CD4-positive, alpha-beta T cell (primary cell): Measurements from ENCODE around the gene RORC. TPM values are rescaled to one million over a fixed set of nuclear protein-coding genes. Genes with fewer than 3 reads are reported as not detected.

ENCODE experiments used
- ATAC-seq: fragments of 200-7000 bp; cut with Tn5 transposase; one replicate; pipeline ENCODE4 v1.10.0; 2022; ENCODE audit warnings: mild to moderate bottlenecking; ENCODE audit not compliant: poor library complexity
- CTCF ChIA-PET: fragments of 350-600 bp; sonication (Branson Sonifier 250); formaldehyde crosslinking; loops from one replicate; lab custom pipeline; 2021; ENCODE audit warnings: antibody characterized with exemption, inconsistent platforms; lab: Charles Lee
- POLR2A ChIA-PET: fragments of 350-600 bp; sonication (Branson Sonifier 250); formaldehyde crosslinking; loops from one replicate; lab custom pipeline; 2021; ENCODE audit warnings: antibody characterized with exemption, inconsistent platforms; lab: Charles Lee
- DNase-seq, 14 experiments: peaks; one replicate each; pipeline ENCODE4 v3.0.0-alpha.2; 2013 to 2020; ENCODE audit warnings: mixed read lengths in 2 of 14
- H3K27ac ChIP-seq, 2 donors: one replicate each; pipeline versions ENCODE4 v1.5.1 to v1.7.0; 2013; ENCODE audit warnings: low read length in 2 of 2, low read depth in 1 of 2, mild to moderate bottlenecking in 1 of 2
- H3K27me3 ChIP-seq, 2 experiments: 1 replicate in 1 of 2; 2 replicates in 1 of 2; pipeline versions ENCODE4 v1.6.1 to v1.7.0; 2013; ENCODE audit warnings: low read length in 2 of 2, control low read depth in 1 of 2, mild to moderate bottlenecking in 1 of 2, moderate library complexity in 1 of 2; ENCODE audit not compliant: insufficient read depth in 2 of 2, control insufficient read depth in 1 of 2
- H3K36me3 ChIP-seq: one replicate; pipeline ENCODE4 v1.6.1; 2013; ENCODE audit warnings: low read length, control low read depth; ENCODE audit not compliant: insufficient read depth
- H3K4me1 ChIP-seq: one replicate; pipeline ENCODE4 v1.6.1; 2013; ENCODE audit warnings: low read length, control low read depth; ENCODE audit not compliant: insufficient read depth
- H3K4me3 ChIP-seq: one replicate; pipeline ENCODE4 v1.5.1; 2013; ENCODE audit warnings: mild to moderate bottlenecking, low read length, moderate library complexity
- H3K9me3 ChIP-seq, 2 experiments: 1 replicate in 1 of 2; 2 replicates in 1 of 2; pipeline versions ENCODE4 v1.6.1 to v1.7.0; 2013; ENCODE audit warnings: low read length in 2 of 2, mild to moderate bottlenecking in 2 of 2, control low read depth in 1 of 2, moderate library complexity in 1 of 2; ENCODE audit not compliant: control insufficient read depth in 1 of 2, insufficient read depth in 1 of 2
- H3K27ac Mint-ChIP-seq: one replicate; pipeline ENCODE4 v1.8.0; 2020; ENCODE audit warnings: mixed read lengths
- H3K27me3 Mint-ChIP-seq: one replicate; pipeline ENCODE4 v1.8.0; 2021; ENCODE audit warnings: mixed read lengths
- H3K36me3 Mint-ChIP-seq: one replicate; pipeline ENCODE4 v1.8.0; 2021; ENCODE audit warnings: low read depth, mixed read lengths
- H3K4me1 Mint-ChIP-seq: one replicate; pipeline ENCODE4 v1.8.0; 2021; ENCODE audit warnings: low read depth, mixed read lengths
- H3K4me3 Mint-ChIP-seq: one replicate; pipeline ENCODE4 v1.8.0; 2020; ENCODE audit warnings: mild to moderate bottlenecking, mixed read lengths
- H3K9me3 Mint-ChIP-seq: one replicate; pipeline ENCODE4 v1.8.0; 2020; ENCODE audit warnings: mixed read lengths
- CTCF ChIP-seq: fragments of 200-600 bp; IDR thresholded peaks from one replicate; pipeline ENCODE4 v1.8.0; 2022; ENCODE audit warnings: antibody characterized with exemption, mild to moderate bottlenecking
- intact Hi-C, 2 experiments: fragments of 100-400 bp; cut with DNase I in 1 of 2; cut with micrococcal nuclease in 1 of 2; formaldehyde crosslinking; loops; one replicate each; pipeline versions ENCODE4 v1.15.1 to v1.9.0; 2023 to 2025; cut with DNase I, micrococcal nuclease
- total RNA-seq, 174 experiments: library from RNA in 2 of 174; stranded (reverse) in 2 of 174; gene quantifications; one replicate each; pipeline ENCODE4 v1.2.3 and lab custom pipeline; 2021 to 2026

Gene RORC
- total RNA-seq, 2 experiments from 2014 or later = 3.6 to 3.7 TPM

GRCh38 chr1:151803915-151804314 is 27.7 kb downstream of the RORC start:
- ChIA-PET POLR2A (interaction anchor here (0.7 kb wide), 1 partner anchor 25 kb away, joined by 3 read pairs; no protein-coding TSS in a partner anchor), CTCF (no interaction called here)
- Histone ChIP-seq H3K36me3 (peaks cover 3% of the 10 kb centered on the region), H3K27me3 (no peaks in the 10 kb centered on the region), H3K4me1 (peaks cover 26% of the 10 kb centered on the region), H3K27ac (no peak overlapping the region), H3K4me3 (no peak overlapping the region), H3K9me3 (no peaks in the 10 kb centered on the region)
- DNase-seq (no peak), ATAC-seq (no peak)
- intact Hi-C loops = no loop called here
- TF ChIP-seq CTCF = no peak
- H3K36me3 Mint-ChIP-seq = no peaks in the 10 kb centered on the region
- no peak overlapping the region for H3K4me3 Mint-ChIP-seq
- no peak overlapping the region for H3K27ac Mint-ChIP-seq
- H3K4me1 Mint-ChIP-seq = peaks cover 10% of the 10 kb centered on the region
- no peaks in the 10 kb centered on the region for H3K27me3 Mint-ChIP-seq
- H3K9me3 Mint-ChIP-seq = no peaks in the 10 kb centered on the region

- no peak for TF ChIP-seq CTCF
- no peaks in the 10 kb centered on the region for H3K27me3 Mint-ChIP-seq
- H3K9me3 ChIP-seq = no peaks in the 10 kb centered on the region
- no peak overlapping the region for H3K4me3 Mint-ChIP-seq
- H3K27me3 ChIP-seq = no peaks in the 10 kb centered on the region
- DNase-seq (no peak), ATAC-seq (no peak)
- H3K4me1 ChIP-seq = peaks cover 26% of the 10 kb centered on the region
- H3K4me1 Mint-ChIP-seq = peaks cover 10% of the 10 kb centered on the region
- no peaks in the 10 kb centered on the region for H3K9me3 Mint-ChIP-seq
- CTCF ChIA-PET = no interaction called here
- H3K36me3 Mint-ChIP-seq = no peaks in the 10 kb centered on the region
- no peak overlapping the region for H3K4me3 ChIP-seq
- peaks cover 3% of the 10 kb centered on the region for H3K36me3 ChIP-seq
- intact Hi-C loops = no loop called here
- H3K27ac ChIP-seq = no peak overlapping the region
- POLR2A ChIA-PET = interaction anchor here (0.7 kb wide), 1 partner anchor 25 kb away, joined by 3 read pairs; no protein-coding TSS in a partner anchor
- no peak overlapping the region for H3K27ac Mint-ChIP-seq
Measured at GRCh38 chr1:151803164-151803563, 28.4 kb downstream of the RORC start.

- Histone ChIP-seq H3K4me1 (peaks cover 26% of the 10 kb centered on the region), H3K4me3 (no peak overlapping the region), H3K27me3 (no peaks in the 10 kb centered on the region), H3K9me3 (no peaks in the 10 kb centered on the region), H3K27ac (no peak overlapping the region), H3K36me3 (peaks cover under 1% of the 10 kb centered on the region)
- Mint-ChIP-seq H3K4me3 (no peak overlapping the region), H3K4me1 (peaks cover 10% of the 10 kb centered on the region), H3K27ac (no peak overlapping the region), H3K9me3 (no peaks in the 10 kb centered on the region), H3K27me3 (no peaks in the 10 kb centered on the region), H3K36me3 (no peaks in the 10 kb centered on the region)
- DNase-seq = no peak
- ChIA-PET CTCF (no interaction called here), POLR2A (interaction anchor here (1.3 kb wide), 1 partner anchor 12 kb away, joined by 5 read pairs; the partner anchor contains the start of gene TDRKH)
- ATAC-seq = no peak
- TF ChIP-seq CTCF = no peak
- intact Hi-C loops = no loop called here
Measured at GRCh38 chr1:151802372-151802771, 29.2 kb downstream of the RORC start.
